IMR-90 (cell line): ENCODE results near the gene TM4SF18. TPM values are rescaled to one million over a fixed set of nuclear protein-coding genes. Genes with fewer than 3 reads are reported as not detected.

ENCODE experiments used
- ATAC-seq: fragments of 200-7000 bp; cut with Tn5 transposase; 2 replicates; pipeline ENCODE4 v1.9.1; 2020; ENCODE audit warnings: low read depth, mild to moderate bottlenecking, moderate library complexity
- BruUV-seq: library from RNA; stranded (reverse); fragments of 400-500 nt; replicated peaks from 2 replicates; lab custom pipeline; 2021; lab: Mats Ljungman, UMichigan
- CTCF ChIA-PET: fragments of 300-600 bp; formaldehyde crosslinking; extraction: SDS; loops from one replicate; lab custom pipeline; 2021; ENCODE audit warnings: antibody characterized with exemption; lab: Yijun Ruan, JAX
- POLR2A ChIA-PET: fragments of 300-600 bp; sonication (Branson Sonifier 250); formaldehyde crosslinking; loops from one replicate; lab custom pipeline; 2022; ENCODE audit warnings: antibody characterized with exemption; ENCODE audit not compliant: unreplicated experiment; lab: Charles Lee
- DNase-seq: peaks from one replicate; pipeline ENCODE4 v3.0.0; 2013
- H2AFZ ChIP-seq: replicated peaks from 2 replicates; pipeline ENCODE3; 2013; ENCODE audit warnings: low read length, mild to moderate bottlenecking; ENCODE audit not compliant: poor library complexity
- H2AK5ac ChIP-seq: 2 replicates; pipeline ENCODE4 v1.6.1; 2013; ENCODE audit warnings: low read depth, low read length, inconsistent platforms
- H2AK9ac ChIP-seq: replicated peaks from 2 replicates; pipeline ENCODE3; 2013; ENCODE audit warnings: mild to moderate bottlenecking, low read depth, low read length, moderate library complexity; ENCODE audit not compliant: poor library complexity
- H2BK120ac ChIP-seq: 2 replicates; pipeline ENCODE4 v1.6.1; 2013; ENCODE audit warnings: low read depth, low read length, inconsistent platforms
- H2BK15ac ChIP-seq: 3 replicates; pipeline ENCODE4 v1.6.1; 2013; ENCODE audit warnings: low read depth, low read length, inconsistent platforms
- H2BK20ac ChIP-seq: 2 replicates; pipeline ENCODE4 v1.6.1; 2013; ENCODE audit warnings: low read depth, mild to moderate bottlenecking, inconsistent platforms, low read length, moderate library complexity
- H2BK5ac ChIP-seq: 2 replicates; pipeline ENCODE4 v1.6.1; 2013; ENCODE audit warnings: mild to moderate bottlenecking, low read depth, low read length, inconsistent platforms; ENCODE audit not compliant: poor library complexity, severe bottlenecking
- H3K14ac ChIP-seq: replicated peaks from 2 replicates; pipeline ENCODE4 v1.6.1; 2013; ENCODE audit warnings: low read depth, low read length, inconsistent platforms
- H3K18ac ChIP-seq: 2 replicates; pipeline ENCODE4 v1.6.1; 2013; ENCODE audit warnings: low read depth, low read length, control low read depth
- H3K23ac ChIP-seq: 2 replicates; pipeline ENCODE4 v1.6.1; 2013; ENCODE audit warnings: low read depth, low read length, inconsistent platforms
- H3K27ac ChIP-seq: 2 replicates; pipeline ENCODE4 v1.5.1; 2013; ENCODE audit warnings: mild to moderate bottlenecking, control low read depth, low read length; ENCODE audit not compliant: insufficient read depth
- H3K27me3 ChIP-seq: 2 replicates; pipeline ENCODE4 v1.6.1; 2013; ENCODE audit warnings: low read length; ENCODE audit not compliant: control insufficient read depth, insufficient read depth
- H3K36me3 ChIP-seq: 2 replicates; pipeline ENCODE4 v1.6.1; 2013; ENCODE audit warnings: low read length, mixed read lengths; ENCODE audit not compliant: control insufficient read depth, insufficient read depth
- H3K4ac ChIP-seq: 2 replicates; pipeline ENCODE4 v1.6.1; 2013; ENCODE audit warnings: low read depth, low read length, inconsistent platforms
- H3K4me1 ChIP-seq: 2 replicates; pipeline ENCODE4 v1.6.1; 2013; ENCODE audit warnings: low read length, mixed read lengths; ENCODE audit not compliant: control insufficient read depth, insufficient read depth
- H3K4me2 ChIP-seq: 2 replicates; pipeline ENCODE4 v1.6.1; 2013; ENCODE audit warnings: low read depth, mild to moderate bottlenecking, control low read depth, low read length, moderate library complexity
- H3K4me3 ChIP-seq: 2 replicates; pipeline ENCODE4 v1.5.1; 2013; ENCODE audit warnings: low read depth, mild to moderate bottlenecking, control low read depth, low read length, moderate library complexity; ENCODE audit not compliant: insufficient read depth
- H3K56ac ChIP-seq: 2 replicates; pipeline ENCODE4 v1.6.1; 2013; ENCODE audit warnings: low read length, inconsistent platforms; ENCODE audit not compliant: insufficient read depth; ENCODE audit errors: extremely low read depth
- H3K79me1 ChIP-seq, 2 experiments: 2 replicates each; pipeline ENCODE4 v1.6.1; 2013; ENCODE audit warnings: low read length in 2 of 2, inconsistent platforms in 1 of 2, low read depth in 1 of 2
- H3K9ac ChIP-seq: 2 replicates; pipeline ENCODE4 v1.6.1; 2013; ENCODE audit warnings: low read depth, low read length, control low read depth
- H3K9me1 ChIP-seq: 2 replicates; pipeline ENCODE4 v1.6.1; 2013; ENCODE audit warnings: low read length, inconsistent platforms; ENCODE audit not compliant: insufficient read depth
- H3K9me3 ChIP-seq: 2 replicates; pipeline ENCODE4 v1.6.1; 2013; ENCODE audit warnings: low read length; ENCODE audit not compliant: control insufficient read depth, insufficient read depth
- H4K20me1 ChIP-seq: 2 replicates; pipeline ENCODE4 v1.6.1; 2013; ENCODE audit warnings: low read length, inconsistent platforms; ENCODE audit not compliant: insufficient read depth
- H4K5ac ChIP-seq: 2 replicates; pipeline ENCODE4 v1.6.1; 2013; ENCODE audit warnings: mild to moderate bottlenecking, low read depth, low read length, control low read depth
- H4K8ac ChIP-seq, 2 experiments: 2 replicates each; pipeline ENCODE4 v1.6.1; 2013; ENCODE audit warnings: low read depth in 2 of 2, low read length in 2 of 2, control low read depth in 1 of 2, inconsistent platforms in 1 of 2
- H4K91ac ChIP-seq: 2 replicates; pipeline ENCODE4 v1.6.1; 2013; ENCODE audit warnings: low read depth, low read length, inconsistent platforms; ENCODE audit not compliant: insufficient read depth
- MAZ ChIP-seq: IDR thresholded peaks from 2 replicates; pipeline ENCODE4 v1.6.1; 2012; ENCODE audit warnings: low read depth, mild to moderate bottlenecking, low read length, improper control_type of control experiment, moderate library complexity, borderline replicate concordance
- NFE2L2 ChIP-seq: fragments of 150-350 bp; IDR thresholded peaks from 2 replicates; pipeline ENCODE4 v1.6.1; 2016; ENCODE audit warnings: low read depth, mild to moderate bottlenecking, low read length
- WGBS, 2 experiments: methylation state at CpG; one replicate each; pipeline versions ENCODE4 v1.1.5 to v1.1.7; 2013; ENCODE audit warnings: missing lambda C conversion rate in 2 of 2; ENCODE audit not compliant: insufficient read length in 1 of 2; ENCODE audit errors: extremely low coverage in 2 of 2; 5-methylcytosine and 5-hydroxymethylcytosine counted together
- dilution Hi-C: fragments of 300-500 bp; cut with HindIII; formaldehyde crosslinking; loops from one replicate; pipeline ENCODE4 v1.14.3; 2018; ENCODE audit warnings: low sequenced_read_pairs; ENCODE audit not compliant: unreplicated experiment
- in situ Hi-C: fragments of 300-500 bp; cut with MboI; formaldehyde crosslinking; loops from 3 replicates; pipeline ENCODE4 v1.14.3; 2019; ENCODE audit warnings: low sequenced_read_pairs, inconsistent platforms, mixed read lengths
- intact Hi-C: fragments of 100-400 bp; cut with micrococcal nuclease; formaldehyde crosslinking; loops from 2 replicates; pipeline ENCODE4 v1.10.0; 2022
- polyA plus RNA-seq, 3 experiments: library from polyadenylated mRNA; depleted of rRNA; stranded (reverse); fragments of >200 nt; gene quantifications; 2 replicates each; pipeline ENCODE4 v1.2.3, GENCODE V29; 2012; ENCODE audit warnings: low replicate concordance in 1 of 3
- total RNA-seq: library from RNA; depleted of rRNA; stranded (reverse); fragments of >200 nt; gene quantifications from 2 replicates; pipeline ENCODE4 v1.2.3, GENCODE V29; 2012

The TM4SF18 gene
- total and polyA plus RNA-seq, 2 of the 4 experiments (the other 2 are of a cell fraction), result under 0.01 TPM; not detected in 1

GRCh38 chr3:149284034-149284433 is 49.4 kb downstream of the TM4SF18 start:
- Histone ChIP-seq H3K4me1 (no peaks in the 10 kb centered on the region; the same call in 1 of the 2 replicates), H2BK15ac (no peak overlapping the region), H3K36me3 (no peaks in the 10 kb centered on the region), H3K4me3 (no peak overlapping the region), H3K9me1 (no peaks in the 10 kb centered on the region), H3K56ac (no peak overlapping the region), H3K79me1 (no peaks in the 10 kb centered on the region), H4K20me1 (no peaks in the 10 kb centered on the region), H3K18ac (no peak overlapping the region), H2BK5ac (no peak overlapping the region), H3K4me2 (no peak overlapping the region), H3K23ac (no peak overlapping the region), H2BK20ac (no peak overlapping the region), H4K5ac (no peak overlapping the region), H3K9me3 (no peaks in the 10 kb centered on the region), H2AFZ (no peak overlapping the region), H2BK120ac (no peak overlapping the region), H3K27me3 (no peaks in the 10 kb centered on the region), H3K27ac (no peak overlapping the region), H4K91ac (no peak overlapping the region), H4K8ac (no peak overlapping the region), H3K4ac (no peak overlapping the region), H2AK9ac (no peak overlapping the region), H2AK5ac (no peak overlapping the region), H3K14ac (no peak overlapping the region), H3K9ac (no peak overlapping the region)
- in situ Hi-C loops, result no loop called here
- WGBS, 2 experiments, result 100% methylated on average over 4 of the region's 23 CpGs; no CpG with 5 or more reads in 1 of the 2 experiments
- intact Hi-C loops, result no loop called here
- dilution Hi-C loops, result no loop called here
- ChIA-PET CTCF (no interaction called here), POLR2A (no interaction called here)
- BruUV-seq, result no TSS peak
- DNase-seq, result no peak
- TF ChIP-seq MAZ (no peak), NFE2L2 (no peak)
- ATAC-seq, result no peak
